GM21447 (cell line): ENCODE results near the gene CCDC120.

Experiments
- ATAC-seq: cut with Tn5 transposase; IDR thresholded peaks from one replicate; pipeline ENCODE4 v1.9.1; 2021; ENCODE audit not compliant: unreplicated experiment

CCDC120 gene, protein sequence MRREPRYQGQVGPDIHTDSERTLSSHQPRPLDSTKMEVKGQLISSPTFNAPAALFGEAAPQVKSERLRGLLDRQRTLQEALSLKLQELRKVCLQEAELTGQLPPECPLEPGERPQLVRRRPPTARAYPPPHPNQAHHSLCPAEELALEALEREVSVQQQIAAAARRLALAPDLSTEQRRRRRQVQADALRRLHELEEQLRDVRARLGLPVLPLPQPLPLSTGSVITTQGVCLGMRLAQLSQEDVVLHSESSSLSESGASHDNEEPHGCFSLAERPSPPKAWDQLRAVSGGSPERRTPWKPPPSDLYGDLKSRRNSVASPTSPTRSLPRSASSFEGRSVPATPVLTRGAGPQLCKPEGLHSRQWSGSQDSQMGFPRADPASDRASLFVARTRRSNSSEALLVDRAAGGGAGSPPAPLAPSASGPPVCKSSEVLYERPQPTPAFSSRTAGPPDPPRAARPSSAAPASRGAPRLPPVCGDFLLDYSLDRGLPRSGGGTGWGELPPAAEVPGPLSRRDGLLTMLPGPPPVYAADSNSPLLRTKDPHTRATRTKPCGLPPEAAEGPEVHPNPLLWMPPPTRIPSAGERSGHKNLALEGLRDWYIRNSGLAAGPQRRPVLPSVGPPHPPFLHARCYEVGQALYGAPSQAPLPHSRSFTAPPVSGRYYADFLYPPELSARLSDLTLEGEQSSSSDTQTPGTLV

DNA sequence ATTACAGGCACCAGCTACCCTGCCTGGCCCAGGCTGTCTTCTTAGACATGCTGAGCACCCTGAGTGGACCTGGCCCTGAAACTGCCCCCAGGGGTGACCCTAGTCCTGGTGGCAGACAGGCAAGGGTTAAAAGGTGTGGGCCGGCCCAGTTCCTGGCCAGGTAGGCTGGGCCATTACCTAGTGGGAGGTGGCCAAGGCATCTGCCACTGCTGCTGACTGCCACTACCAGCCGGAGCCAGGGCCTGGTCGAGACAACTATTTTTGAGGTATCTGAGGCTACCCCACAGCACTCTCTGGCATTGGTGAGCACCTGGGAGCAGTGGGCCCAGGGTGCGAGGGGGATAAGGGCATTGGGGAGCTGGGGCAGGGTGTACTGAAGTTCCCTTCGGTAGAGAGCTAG is at the start of gene CCDC120:
Gene CCDC120, plus strand, starts transcription at position 206 of the 400 bp plus-strand sequence. CDS start 3,043 bp downstream, outside the sequence.
- no peak for ATAC-seq

DNA sequence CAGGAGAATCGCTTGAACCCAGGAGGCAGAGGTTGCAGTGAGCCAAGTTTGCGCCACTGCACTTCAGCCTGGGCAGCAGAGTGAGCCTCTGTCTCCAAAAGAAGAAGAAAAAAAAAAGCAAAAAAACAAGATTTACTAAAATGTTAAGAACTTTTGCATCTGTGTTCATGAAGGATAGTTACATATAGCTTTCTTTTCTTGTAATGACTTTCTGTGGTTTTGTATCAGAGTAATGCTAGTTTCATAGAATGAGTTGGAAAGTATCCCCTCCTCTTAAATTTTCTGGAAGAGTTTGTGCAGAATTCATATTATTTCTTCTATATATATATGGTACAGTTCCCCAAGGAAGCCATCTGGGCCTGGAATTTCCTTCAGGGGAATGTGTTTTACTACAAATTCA is 39.7 kb upstream of the CCDC120 start:
- no peak for ATAC-seq

DNA sequence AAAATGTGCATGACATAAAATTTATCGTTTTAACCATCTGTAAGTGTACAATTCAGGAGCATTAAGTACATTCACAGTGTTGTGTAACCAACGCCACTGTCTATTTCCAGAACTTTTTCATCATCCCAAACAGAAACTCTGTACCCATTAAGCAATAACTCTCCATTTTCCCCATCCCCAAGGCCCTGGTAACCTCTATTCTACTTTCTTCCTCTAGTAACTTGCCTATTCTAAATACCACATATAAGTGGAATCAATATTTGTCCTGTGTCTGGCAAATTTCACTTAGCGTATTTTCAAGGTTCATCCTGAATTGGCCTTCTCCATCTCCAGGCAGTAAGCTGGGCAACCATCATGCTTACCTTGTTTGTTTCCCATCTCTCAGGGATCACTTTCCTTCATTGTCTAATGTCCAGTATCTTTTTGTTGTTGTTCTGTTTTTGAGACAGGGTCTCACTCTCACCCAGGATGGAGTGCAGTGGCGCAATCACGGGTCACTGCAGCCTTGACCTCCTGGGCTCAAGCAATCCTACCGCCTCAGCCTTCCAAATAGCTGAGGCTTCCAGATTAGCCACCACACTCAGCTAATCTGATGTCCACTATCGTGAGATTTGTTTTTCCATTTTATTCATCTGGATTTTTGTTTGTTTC is 39.1 kb upstream of the CCDC120 start:
- no peak for ATAC-seq

DNA sequence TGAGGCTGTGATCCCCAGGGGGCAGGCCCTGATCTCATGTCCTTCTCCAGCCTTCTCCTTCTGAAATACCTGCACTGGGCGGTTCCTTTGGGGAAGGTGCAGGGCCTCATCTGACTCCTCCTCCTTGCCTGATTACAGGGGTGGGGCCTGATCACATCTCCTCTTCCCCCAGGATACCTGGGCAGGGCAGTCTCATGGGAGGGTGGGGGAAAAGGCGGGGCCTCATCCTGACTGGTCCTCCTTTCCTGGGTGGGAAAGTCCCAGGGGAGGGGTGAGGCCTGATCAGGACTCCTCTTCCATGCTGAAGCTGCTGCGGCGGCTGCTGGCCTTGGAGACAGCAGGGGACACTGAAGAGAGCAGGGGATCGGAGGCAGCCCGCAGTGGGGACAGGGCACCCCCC is 28.9 kb upstream of the CCDC120 start:
- ATAC-seq, result no peak

DNA sequence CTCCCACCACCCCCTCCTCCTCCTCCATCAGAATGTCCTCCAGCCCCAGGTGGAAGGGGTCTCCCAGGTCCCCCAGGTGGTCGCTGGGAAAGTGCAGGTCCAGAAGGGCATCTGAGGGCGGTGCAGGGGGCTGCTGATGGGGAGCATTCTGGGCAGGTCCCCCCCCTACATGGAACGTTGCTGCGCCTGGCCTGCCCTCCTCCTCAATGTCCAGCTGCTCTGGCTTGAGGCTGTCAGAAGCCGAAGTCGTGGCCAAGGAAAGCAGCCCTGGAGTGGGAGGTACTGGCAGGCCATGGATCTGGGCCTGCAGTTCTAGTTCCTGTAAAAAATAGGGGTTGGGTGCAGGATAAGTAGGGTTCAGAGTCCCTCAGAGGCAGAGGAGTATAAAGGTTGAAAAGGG is 28.5 kb upstream of the CCDC120 start:
- no peak for ATAC-seq

DNA sequence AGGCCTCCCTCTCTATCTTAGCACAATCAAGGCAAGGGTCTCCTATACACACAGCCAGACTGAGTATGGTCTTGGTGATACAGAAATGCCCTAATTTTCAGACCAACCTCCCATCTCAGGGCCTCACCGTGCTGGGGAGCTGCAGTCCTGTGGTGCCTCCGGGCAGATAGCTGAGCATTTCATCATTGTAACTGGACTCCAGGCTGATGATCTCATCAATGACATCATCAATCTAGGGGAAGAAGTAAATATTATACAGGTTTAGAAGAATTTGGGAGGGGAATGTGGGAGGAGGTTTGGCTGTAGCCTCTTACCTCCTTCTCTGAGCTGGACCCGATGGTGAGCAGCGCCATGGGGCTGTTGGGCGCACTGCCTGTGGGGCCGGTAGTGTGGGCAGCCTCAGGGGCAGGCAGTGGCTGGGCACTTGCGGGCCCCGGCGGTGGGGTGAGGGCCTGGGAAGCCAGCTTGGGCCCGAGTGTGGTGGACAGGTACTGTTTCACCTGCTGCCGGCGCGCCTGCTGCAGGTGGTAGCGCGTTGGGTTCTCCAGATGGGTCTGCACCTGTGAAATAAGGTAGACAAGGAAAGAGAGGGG is 20.8 kb upstream of the CCDC120 start:
- no peak for ATAC-seq

DNA sequence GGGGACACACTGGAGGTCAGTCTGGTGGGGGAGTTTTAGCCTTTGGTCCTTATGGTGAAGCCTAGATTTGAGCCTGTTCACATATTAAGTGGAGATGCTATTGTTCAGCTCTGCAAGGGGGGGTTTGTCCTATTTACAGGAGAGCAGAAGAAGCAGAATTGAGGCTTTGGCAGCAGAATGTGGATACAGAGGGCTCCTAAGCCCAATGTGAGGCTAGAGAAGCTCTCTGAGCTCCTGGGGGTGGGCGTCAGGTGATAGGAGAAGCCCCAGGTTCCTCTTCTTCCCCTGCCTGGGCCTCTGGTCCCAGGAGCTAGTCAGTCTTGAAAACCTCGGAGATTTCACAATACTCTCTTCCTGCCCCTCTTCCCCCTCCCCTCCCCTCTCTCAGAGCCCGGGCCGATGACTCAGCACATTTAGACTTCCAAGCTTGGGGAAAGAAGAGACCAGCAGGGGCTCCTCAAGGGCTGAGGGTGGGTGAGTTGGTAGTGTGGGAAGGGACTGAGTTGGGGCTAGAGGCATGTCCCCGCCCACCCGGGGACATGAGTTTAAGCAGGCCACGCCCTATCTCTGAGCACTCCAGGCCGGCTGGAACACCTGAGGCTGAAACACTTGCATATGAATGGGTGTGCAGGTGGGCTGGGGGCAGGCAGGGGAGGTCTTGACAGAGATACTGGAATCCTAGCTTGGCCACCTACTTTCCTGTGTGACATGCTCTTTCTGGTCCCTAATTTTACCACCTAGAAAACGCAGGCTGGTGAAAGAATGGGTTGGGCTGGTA is 19.0 kb upstream of the CCDC120 start:
- ATAC-seq, result no peak

DNA sequence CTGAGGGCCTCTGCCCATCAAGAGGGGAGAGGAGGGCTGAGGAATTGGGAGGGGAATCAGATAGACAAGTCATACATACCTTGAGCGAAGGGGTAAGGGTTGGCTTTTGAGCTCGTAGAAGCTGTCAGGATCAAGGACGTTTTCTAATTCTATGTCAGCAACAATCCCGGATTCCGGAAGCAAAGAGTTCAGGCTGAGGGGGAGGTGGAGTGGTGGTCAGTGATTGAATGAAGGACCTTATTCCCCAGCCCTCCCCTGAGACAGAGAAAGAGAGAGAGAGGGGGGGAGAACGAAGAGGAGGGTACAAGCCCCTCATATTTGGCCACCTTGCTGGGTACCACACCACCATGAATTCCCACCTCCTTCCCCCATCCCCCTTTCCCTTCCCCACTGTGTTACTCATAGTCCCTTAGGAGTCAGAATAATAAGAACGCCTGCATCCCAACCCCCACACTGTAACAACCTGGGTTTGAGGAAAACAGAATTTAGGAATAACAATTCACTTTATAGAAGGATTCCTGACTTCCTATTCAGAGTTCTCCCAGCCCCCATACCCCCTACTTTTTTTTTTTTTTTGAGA is 18.3 kb upstream of the CCDC120 start:
- ATAC-seq, result no peak

DNA sequence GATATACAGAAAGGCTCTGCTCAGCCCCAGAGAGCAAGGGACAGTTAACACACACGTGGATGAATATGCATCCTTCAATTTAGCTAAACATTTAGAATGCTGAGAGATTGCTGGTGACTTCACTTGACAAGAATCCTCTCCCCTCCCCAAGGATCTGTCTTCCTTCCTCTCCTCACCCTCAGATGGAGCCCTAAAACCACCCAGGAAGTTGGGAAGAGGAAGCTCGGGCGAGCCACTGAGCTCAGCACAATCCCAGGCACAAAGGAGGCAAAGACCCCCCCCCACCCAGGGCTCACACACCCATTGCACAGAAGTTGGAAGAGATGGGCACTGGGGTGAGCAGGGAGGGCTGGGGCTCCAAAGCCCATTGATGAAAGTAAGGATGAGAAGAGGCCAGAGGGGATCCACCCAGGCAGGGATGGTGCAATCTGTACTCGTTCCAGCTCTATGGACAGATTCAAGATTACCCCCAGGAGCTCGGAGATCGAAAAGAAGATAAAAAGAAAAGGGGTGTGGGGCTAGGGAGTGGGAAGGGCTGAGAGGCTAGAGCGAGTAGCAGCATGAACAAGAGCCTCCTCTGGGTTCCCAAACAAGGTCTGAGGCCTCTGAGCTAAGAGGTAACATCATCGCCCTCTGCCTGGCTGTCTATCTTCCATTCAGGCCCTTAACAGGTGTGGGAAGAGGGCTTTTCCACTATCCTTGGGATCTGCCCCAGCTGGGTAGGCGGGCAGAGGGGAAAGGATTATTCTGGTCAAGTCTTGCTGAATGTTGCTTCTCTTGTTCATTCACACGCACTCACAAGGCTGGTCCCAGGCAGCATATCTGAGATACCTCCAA is 16.8 kb upstream of the CCDC120 start:
- ATAC-seq, result no peak

DNA sequence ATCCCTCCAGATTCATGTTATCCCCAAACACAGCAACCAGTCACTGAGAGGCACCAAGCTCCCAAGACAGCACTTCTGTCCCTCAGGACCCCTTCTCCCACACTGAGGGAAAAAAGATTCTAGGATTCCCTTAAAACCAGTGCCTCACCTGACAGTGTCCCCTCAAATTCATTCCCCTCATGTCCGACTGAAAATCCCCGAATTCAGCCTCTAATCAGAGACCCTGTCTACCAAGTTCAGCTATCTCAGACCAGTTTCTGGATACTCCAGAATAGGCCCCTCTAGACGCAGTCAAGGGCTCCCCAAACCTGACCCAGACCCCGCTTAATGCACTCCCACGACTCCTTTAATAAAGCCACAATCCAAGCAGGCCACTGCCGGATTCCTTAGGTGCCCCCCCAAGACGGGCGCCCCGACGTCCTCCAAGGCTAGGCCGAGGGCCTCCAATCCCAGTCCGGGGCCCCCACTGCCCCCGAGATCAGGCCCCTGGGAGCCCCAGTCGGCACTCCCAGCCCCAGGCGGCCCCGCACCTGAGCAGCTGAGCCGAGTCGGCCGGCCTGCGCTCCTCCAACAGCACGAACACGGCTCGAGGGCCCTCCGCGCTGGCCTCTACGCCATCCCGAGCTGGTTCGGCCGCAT is 16.1 kb upstream of the CCDC120 start:
- no peak for ATAC-seq

DNA sequence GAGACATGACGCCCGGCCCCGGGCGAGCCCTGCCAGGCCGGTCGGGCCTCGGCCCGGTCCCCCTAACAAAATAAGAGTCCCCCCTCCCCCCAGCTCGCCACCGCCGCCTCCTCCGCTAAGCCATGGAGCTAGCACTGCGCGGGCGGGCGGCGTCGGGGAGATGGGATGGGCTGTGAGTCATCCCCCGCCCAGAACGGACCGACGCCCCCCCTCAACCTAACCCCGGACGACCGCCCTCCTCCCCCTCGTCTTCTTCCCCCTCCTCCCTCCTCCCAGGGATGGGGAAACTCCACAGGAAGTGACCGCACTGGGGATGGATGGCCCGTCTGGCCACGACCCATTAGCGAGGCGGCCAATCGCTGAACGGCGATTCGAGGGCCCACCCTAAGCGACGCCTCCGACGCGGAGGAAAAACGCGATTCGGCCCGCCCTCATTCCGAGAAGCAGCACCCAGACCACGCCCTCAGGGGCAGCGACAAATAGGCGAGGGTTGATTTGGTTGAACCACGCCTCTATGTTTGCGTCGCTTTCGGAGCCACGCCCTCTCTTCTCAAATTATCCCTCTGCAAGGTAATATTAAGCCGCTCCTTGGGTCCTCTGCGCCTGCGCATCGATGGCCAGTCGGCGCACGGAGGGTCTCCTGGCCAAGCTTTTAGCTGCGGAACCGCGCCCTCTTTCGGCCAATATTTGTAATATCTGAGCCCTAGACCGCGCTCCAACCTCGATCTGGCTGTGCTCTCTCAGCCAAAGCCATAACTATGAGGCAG is 15.4 kb upstream of the CCDC120 start, which contains the start of gene TFE3:
Gene TFE3, minus strand, starts transcription at position 138 of the 767 bp plus-strand sequence. Its CDS starts 131 bp downstream, at position 7.
- ATAC-seq, result peak; percentile 89

DNA sequence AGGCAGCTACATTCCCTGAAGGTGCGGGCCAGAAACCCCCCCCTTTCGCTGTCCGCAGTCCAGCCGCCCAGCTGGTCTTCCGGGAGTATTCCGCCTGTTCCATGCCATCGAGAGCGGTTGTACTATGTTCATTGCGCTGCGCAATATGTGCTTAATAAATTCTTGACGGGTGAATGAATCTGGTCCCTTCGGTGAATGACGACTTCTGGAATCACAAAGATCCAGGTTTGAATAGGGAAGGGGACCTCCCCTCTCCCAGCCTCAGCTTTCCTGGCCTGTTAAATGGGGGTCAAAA is 14.9 kb upstream of the CCDC120 start:
- no peak for ATAC-seq

DNA sequence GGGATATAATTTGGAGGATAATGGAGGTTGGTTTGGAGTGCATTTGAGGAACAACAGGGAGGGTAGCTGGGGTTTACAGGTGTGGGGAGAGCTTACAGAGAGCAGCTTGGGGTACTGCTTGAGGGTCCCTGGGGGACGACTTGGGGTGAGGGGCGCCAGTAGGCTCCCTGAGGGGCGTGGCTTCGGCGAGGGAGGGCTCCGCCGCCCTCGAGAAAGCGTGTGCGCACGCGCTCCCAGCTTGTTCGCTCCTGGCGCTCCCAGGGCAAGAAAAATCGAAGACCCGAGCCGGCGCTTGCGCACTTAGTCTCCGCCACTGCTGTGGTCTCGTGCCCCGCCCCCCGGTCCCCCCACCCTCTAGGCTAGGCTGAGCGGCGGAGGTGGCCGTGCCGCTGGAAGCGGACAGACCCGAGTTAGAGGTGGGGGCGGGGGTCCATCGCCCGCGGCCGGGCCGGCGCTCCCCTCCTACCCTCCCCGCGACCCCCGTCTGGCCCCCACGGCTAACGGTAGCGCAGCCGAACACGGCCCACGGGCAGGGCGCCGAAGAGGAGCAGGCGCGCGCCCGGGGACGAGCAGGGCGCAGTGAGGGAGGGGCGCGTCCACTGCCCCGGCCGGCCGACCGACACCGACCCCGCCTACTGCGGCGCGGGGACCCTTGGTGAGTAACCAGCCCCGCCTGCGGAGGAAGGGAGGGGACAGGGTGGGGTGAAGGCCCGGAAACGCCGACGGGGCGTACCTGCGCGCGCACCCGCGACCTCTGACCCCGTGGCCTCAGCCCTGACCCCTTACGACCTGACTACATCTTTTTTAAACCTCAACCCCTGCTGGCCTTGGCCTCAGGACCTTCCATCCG is 5.4 kb upstream of the CCDC120 start:
- ATAC-seq, result peak; percentile 51

DNA sequence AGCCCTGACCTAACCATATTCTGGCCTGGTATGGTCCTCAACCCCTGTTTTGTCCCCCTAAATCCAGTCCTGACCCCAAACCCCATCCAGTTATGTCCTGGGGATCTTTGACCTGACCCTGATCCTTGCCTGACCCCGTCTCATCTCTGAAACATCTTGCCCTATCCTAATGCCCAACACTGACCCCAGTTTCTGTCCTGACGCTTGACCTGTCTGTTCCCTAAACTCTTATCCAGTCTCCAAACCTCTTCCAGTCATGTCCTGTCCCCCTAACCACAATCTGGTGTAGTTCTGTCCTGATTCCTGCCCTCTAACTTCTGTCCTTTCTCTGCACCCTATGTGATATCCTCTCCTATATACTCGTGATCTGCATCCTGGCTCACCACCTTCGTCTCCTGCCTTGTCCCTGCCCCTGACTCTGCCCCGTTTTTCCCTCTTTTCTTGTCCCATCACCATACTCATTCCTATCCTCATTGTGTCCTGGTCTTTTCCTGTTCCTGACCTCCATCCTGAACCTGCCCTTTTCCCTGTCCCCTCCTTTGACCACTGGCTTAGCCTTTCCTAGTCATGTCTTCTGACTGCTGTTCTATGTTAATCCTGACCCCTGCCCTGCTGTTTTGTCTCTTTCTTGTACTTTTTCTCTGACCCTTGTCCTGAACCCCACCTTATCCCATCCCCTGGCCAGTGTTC is 4.6 kb upstream of the CCDC120 start:
- ATAC-seq, result no peak

DNA sequence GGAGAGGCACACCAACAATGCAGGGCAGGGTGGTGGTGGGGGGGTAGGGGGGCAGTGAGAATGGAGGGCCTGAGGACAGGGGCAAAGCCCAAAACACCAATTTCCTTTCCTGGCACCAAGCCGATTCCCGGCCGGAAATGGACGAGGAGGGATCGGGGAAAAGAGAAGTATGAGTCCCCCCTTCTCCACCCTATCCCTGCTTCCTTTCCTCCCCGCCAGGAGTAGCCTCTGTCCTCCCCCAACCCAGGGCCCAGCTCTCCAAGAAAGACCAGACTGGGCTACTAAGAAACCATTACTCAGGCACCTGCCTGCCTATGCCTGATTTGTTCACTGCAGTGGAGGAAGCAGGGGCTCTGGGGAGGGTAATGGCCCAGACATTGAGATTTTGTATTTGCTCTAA is 402 bp downstream of the CCDC120 start:
- no peak for ATAC-seq

DNA sequence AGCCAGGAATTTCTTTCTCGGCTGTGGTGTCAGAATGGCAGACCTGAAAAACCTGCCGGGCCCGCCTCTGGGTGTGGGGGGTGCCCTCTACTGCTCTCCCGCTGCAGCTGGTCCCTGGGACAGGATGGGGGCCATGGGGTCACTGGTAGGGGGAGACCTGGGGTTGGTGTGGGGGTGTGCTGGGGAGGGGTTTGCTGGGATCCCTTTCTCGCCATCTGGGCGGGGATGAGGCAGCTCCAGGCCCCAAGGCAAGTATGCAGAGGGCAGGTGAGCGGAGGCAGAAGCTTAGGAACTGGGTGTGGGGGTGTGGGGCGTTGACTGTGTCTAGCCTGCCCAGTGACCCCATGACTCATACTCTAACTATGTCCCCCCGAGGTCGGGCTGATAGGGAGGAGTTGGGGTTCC is 884 bp downstream of the CCDC120 start:
- no peak for ATAC-seq

DNA sequence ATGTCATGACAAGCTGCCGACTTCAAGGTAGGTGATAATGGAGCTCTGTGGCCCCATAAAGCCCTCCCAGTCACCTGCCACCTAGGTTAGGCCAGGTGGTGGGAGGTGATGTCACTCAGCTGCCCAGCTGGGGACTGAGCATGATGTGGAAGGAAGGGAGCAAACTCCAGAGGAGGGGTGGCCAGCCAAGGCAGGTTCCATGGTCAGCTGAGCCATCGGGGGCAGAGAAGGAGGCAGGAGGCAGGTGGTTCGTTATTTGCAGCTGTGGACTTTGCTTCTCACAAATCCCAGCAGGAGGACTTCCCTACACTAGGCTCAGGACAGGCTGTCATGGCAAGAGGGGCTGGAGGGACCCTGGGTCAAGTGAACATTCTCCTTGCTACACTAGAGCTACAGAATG is 2.1 kb downstream of the CCDC120 start:
- no peak for ATAC-seq
